Tibial nerve (tissue), 4 donors: Measurements from ENCODE around the gene ZDHHC16.

Source experiments
- EP300 ChIP-seq, 2 donors: sonication (generic); formaldehyde crosslinking; IDR thresholded peaks; one replicate each; pipeline ENCODE4 v1.6.1; 2017; ENCODE audit warnings: antibody characterized with exemption in 2 of 2, mild to moderate bottlenecking in 1 of 2
- POLR2A ChIP-seq, 2 donors: fragments of 450-650 bp; IDR thresholded peaks; one replicate each; pipeline ENCODE4 v1.6.1; 2017; ENCODE audit warnings: antibody characterized with exemption in 2 of 2, mild to moderate bottlenecking in 2 of 2, moderate library complexity in 2 of 2
- TF ChIP-seq, protein P1 (sequence below), 5 experiments: fragments of 200-600 bp in 3 of 5; fragments of 450-650 bp in 2 of 5; sonication (generic) in 3 of 5; IDR thresholded peaks; one replicate each; pipeline ENCODE4 v1.5.1; 2016 to 2019; ENCODE audit warnings: antibody characterized with exemption in 5 of 5, mild to moderate bottlenecking in 3 of 5, moderate library complexity in 2 of 5

DNA sequence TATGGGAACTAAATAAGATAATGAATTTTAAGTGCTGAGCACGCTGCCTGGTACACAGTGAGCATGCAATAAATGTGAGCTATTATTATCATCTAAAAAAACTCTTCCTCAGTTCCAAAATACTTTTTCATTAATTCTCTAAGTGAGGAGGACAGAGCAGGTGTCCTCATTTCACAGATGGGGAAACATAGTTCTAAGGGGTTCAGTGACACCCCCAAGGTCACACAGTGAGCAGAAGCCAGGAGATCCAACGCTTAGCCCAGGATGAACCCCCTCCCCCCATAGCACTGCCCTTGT, 38.1 kb upstream of the ZDHHC16 start:
- no peak for TF ChIP-seq POLR2A (IDR thresholded peaks at IDR 0.05)
- TF ChIP-seq, protein P1, sequence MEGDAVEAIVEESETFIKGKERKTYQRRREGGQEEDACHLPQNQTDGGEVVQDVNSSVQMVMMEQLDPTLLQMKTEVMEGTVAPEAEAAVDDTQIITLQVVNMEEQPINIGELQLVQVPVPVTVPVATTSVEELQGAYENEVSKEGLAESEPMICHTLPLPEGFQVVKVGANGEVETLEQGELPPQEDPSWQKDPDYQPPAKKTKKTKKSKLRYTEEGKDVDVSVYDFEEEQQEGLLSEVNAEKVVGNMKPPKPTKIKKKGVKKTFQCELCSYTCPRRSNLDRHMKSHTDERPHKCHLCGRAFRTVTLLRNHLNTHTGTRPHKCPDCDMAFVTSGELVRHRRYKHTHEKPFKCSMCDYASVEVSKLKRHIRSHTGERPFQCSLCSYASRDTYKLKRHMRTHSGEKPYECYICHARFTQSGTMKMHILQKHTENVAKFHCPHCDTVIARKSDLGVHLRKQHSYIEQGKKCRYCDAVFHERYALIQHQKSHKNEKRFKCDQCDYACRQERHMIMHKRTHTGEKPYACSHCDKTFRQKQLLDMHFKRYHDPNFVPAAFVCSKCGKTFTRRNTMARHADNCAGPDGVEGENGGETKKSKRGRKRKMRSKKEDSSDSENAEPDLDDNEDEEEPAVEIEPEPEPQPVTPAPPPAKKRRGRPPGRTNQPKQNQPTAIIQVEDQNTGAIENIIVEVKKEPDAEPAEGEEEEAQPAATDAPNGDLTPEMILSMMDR (IDR thresholded peaks at IDR 0.05), result no peak
- no peak for TF ChIP-seq EP300 (IDR thresholded peaks at IDR 0.05)
